NCI-H2107 treated with DMSO at 0.1 percent for 48 hours (cell line): ENCODE measurements around the gene DOCK1.

Experiments used
- DNase-seq: peaks from one replicate; lab custom pipeline; 2025; ENCODE audit not compliant: unreplicated experiment; lab: John Stamatoyannopoulos, UW

The DOCK1 gene

GRCh38 chr10:127485153-127485857 lies 580.1 kb downstream of the DOCK1 start:
- DNase-seq: no peak

GRCh38 chr10:127486355-127486754 lies 581.1 kb downstream of the DOCK1 start:
- no peak for DNase-seq

- DNase-seq: no peak
Measured at GRCh38 chr10:127492607-127493250, 587.5 kb downstream of the DOCK1 start.

GRCh38 chr10:127496035-127496434 lies 590.8 kb downstream of the DOCK1 start:
- DNase-seq: no peak

- DNase-seq: no peak
Measured at GRCh38 chr10:127497685-127498084, 592.5 kb downstream of the DOCK1 start.

- DNase-seq: no peak
Measured at GRCh38 chr10:127498087-127498486, 592.9 kb downstream of the DOCK1 start.

- DNase-seq: no peak
Measured at GRCh38 chr10:127500127-127500526, 594.9 kb downstream of the DOCK1 start.
